ENCODE data around the gene DCST1. TPM values are rescaled to one million over a fixed set of nuclear protein-coding genes. Genes with fewer than 3 reads are reported as not detected.

DCST1 gene
- total and polyA plus RNA-seq, 2 of the 4 experiments (the other 2 are of a cell fraction), result not detected

GRCh38 chr1:155062702-155063411 is 29.2 kb downstream of the DCST1 start:
- dilution Hi-C loops (cut with HindIII; ENCODE audit: low sequenced_read_pairs, unreplicated experiment), result no loop called here
- Histone ChIP-seq H3K79me1 (ENCODE audit: low read depth in 1 of 2, low read length in 2 of 2) (peaks cover 10 to 17% of the 10 kb centered on the region in 2 experiments), H3K56ac (ENCODE audit: extremely low read depth, insufficient read depth, low read length) (no peak overlapping the region), H2BK20ac (ENCODE audit: low read depth, low read length) (no peak overlapping the region), H4K5ac (ENCODE audit: low read depth, low read length) (no peak overlapping the region), H3K9me1 (ENCODE audit: insufficient read depth, low read length) (peaks cover 3% of the 10 kb centered on the region; the same call in 1 of the 2 replicates), H2AK5ac (ENCODE audit: low read depth, low read length) (no peak overlapping the region), H3K4ac (ENCODE audit: low read depth, low read length) (no peak overlapping the region), H2AFZ (replicated peaks; ENCODE audit: low read length, poor library complexity) (peak overlapping the region; percentile 83), H3K23ac (ENCODE audit: low read depth, low read length) (no peak overlapping the region), H3K9ac (ENCODE audit: low read depth, low read length) (no peak overlapping the region), H3K4me3 (ENCODE audit: insufficient read depth, low read depth, low read length) (no peak overlapping the region), H4K8ac (ENCODE audit: low read depth in 2 of 2, low read length in 2 of 2) (no peak overlapping the region), H2BK120ac (ENCODE audit: low read depth, low read length) (no peak overlapping the region), H4K20me1 (ENCODE audit: insufficient read depth, low read length) (peaks cover 17% of the 10 kb centered on the region), H3K4me2 (ENCODE audit: low read depth, low read length) (peak overlapping the region; percentile 76), H3K18ac (ENCODE audit: low read depth, low read length) (no peak overlapping the region), H3K27me3 (ENCODE audit: control insufficient read depth, insufficient read depth, low read length) (no peaks in the 10 kb centered on the region), H3K14ac (replicated peaks; ENCODE audit: low read depth, low read length) (no peak overlapping the region), H3K9me3 (ENCODE audit: control insufficient read depth, insufficient read depth, low read length) (no peaks in the 10 kb centered on the region), H4K91ac (ENCODE audit: insufficient read depth, low read depth, low read length) (no peak overlapping the region), H2BK15ac (ENCODE audit: low read depth, low read length) (no peak overlapping the region), H3K4me1 (ENCODE audit: control insufficient read depth, insufficient read depth, low read length) (peaks cover 4% of the 10 kb centered on the region; the same call in 1 of the 2 replicates), H2BK5ac (ENCODE audit: low read depth, low read length, poor library complexity, severe bottlenecking) (no peak overlapping the region), H2AK9ac (replicated peaks; ENCODE audit: low read depth, low read length, poor library complexity) (peak overlapping the region; percentile 58), H3K27ac (ENCODE audit: insufficient read depth, low read length) (no peak overlapping the region), H3K36me3 (ENCODE audit: control insufficient read depth, insufficient read depth, low read length) (peaks cover 12% of the 10 kb centered on the region)
- TF ChIP-seq ELK1 (IDR thresholded peaks at IDR 0.05; ENCODE audit: borderline replicate concordance, low read depth, low read length), result no peak
- peak; percentile 68 for TF ChIP-seq SMC3 (IDR thresholded peaks at IDR 0.05; ENCODE audit: low read depth, low read length)
- TF ChIP-seq MAZ (IDR thresholded peaks at IDR 0.05; ENCODE audit: borderline replicate concordance, low read depth, low read length), result peak; percentile 64; the same call in 1 of the 2 replicates
- no peak for TF ChIP-seq CEBPB (IDR thresholded peaks at IDR 0.05; ENCODE audit: low read depth, low read length)
- no peak for TF ChIP-seq BHLHE40 (IDR thresholded peaks at IDR 0.05; ENCODE audit: low read depth, low read length)
- peak; percentile 71 for TF ChIP-seq RAD21 (IDR thresholded peaks at IDR 0.05; ENCODE audit: low read length)
- TF ChIP-seq RCOR1 (IDR thresholded peaks at IDR 0.05; ENCODE audit: insufficient replicate concordance, low read length), result no peak
- TF ChIP-seq FOS (IDR thresholded peaks at IDR 0.05; ENCODE audit: low read depth, low read length), result no peak
- peak; percentile 72 for TF ChIP-seq CTCF (conservative IDR thresholded peaks at IDR 0.05; ENCODE audit: low read depth, low read length)
- in situ Hi-C loops (cut with MboI; ENCODE audit: low sequenced_read_pairs), result no loop called here
- ChIA-PET POLR2A (ENCODE audit: unreplicated experiment) (no interaction called here), CTCF (interaction anchor here (2.1 kb wide), 1 partner anchor 29 kb away, joined by 7 read pairs; no protein-coding TSS in a partner anchor)
- 7% methylated on average over 23 of the region's 46 CpGs; no CpG with 5 or more reads in 1 of the 2 experiments for WGBS, 2 experiments (ENCODE audit: extremely low coverage in 2 of 2, insufficient read length in 1 of 2)
- ATAC-seq (ENCODE audit: low read depth) (peak; percentile 13), DNase-seq (peak; percentile 33)
- BruUV-seq (replicated peaks), result no TSS peak
- intact Hi-C loops (cut with micrococcal nuclease), result loop anchor here (1.0 to 5.0 kb wide), 2 partner anchors 21 to 106 kb away; partner anchors contain the start of gene PBXIP1

Measured in IMR-90 (cell line).